OCI-LY7 (cell line): ENCODE measurements around the gene SNRNP35.

Experiments
- CTCF ChIP-seq: fragments of 200-600 bp; sonication (generic); conservative IDR thresholded peaks from 2 replicates; pipeline ENCODE4 v1.5.1; 2014; ENCODE audit warnings: mild to moderate bottlenecking, antibody characterized with exemption, low read length, moderate library complexity, mixed read lengths
- EZH2phosphoT487 ChIP-seq: fragments of 200-600 bp; sonication (generic); IDR thresholded peaks from 2 replicates; pipeline ENCODE4 v1.6.1; 2018; ENCODE audit warnings: low read depth, borderline replicate concordance, mild to moderate bottlenecking, mixed run types, antibody characterized with exemption, low read length, moderate library complexity, mixed read lengths

- TF ChIP-seq CTCF (no peak), EZH2phosphoT487 (no peak)
Observed at GRCh38 chr12:123475246-123475703, 17.3 kb downstream of the SNRNP35 start.
